ENCODE results near the gene POPDC2.
A peak's percentile ranks its signal among the peaks of the same experiment; 100 is the strongest.

Gene POPDC2

GRCh38 chr3:119669906-119670570, 9.6 kb upstream of the POPDC2 start:
- TF ChIP-seq TSHZ2 (CRISPR knock-in tag; IDR thresholded peaks at IDR 0.05) (no peak), PATZ1 (CRISPR knock-in tag; IDR thresholded peaks at IDR 0.05; ENCODE audit: borderline replicate concordance) (no peak), BACH2 (CRISPR knock-in tag; IDR thresholded peaks at IDR 0.05; ENCODE audit: borderline replicate concordance) (no peak), CSDC2 (CRISPR knock-in tag; IDR thresholded peaks at IDR 0.05) (no peak), ZNF565 (CRISPR knock-in tag; conservative IDR thresholded peaks at IDR 0.05; ENCODE audit: low read depth) (no peak), OSR1 (CRISPR knock-in tag; IDR thresholded peaks at IDR 0.05) (no peak), ISL1 (CRISPR knock-in tag; IDR thresholded peaks at IDR 0.05) (no peak), ARNTL (CRISPR knock-in tag; IDR thresholded peaks at IDR 0.05; ENCODE audit: borderline replicate concordance, low read depth) (no peak), ESRRG (CRISPR knock-in tag; IDR thresholded peaks at IDR 0.05) (no peak), POU6F1 (CRISPR knock-in tag; IDR thresholded peaks at IDR 0.05; ENCODE audit: borderline replicate concordance, low read depth) (no peak), GLIS3 (CRISPR knock-in tag; IDR thresholded peaks at IDR 0.05) (no peak)
- no peak for ATAC-seq

- no peak for TF ChIP-seq TOX (CRISPR knock-in tag; IDR thresholded peaks at IDR 0.05; ENCODE audit: borderline replicate concordance)
Observed at GRCh38 chr3:119665954-119666559, 5.7 kb upstream of the POPDC2 start.

GRCh38 chr3:119664850-119665379, 4.5 kb upstream of the POPDC2 start:
- ATAC-seq = peak; percentile 14
- TF ChIP-seq ZFP3 (CRISPR knock-in tag; IDR thresholded peaks at IDR 0.05) (no peak), SNAI2 (CRISPR knock-in tag; IDR thresholded peaks at IDR 0.05) (no peak), CSDC2 (CRISPR knock-in tag; IDR thresholded peaks at IDR 0.05) (no peak), CREB5 (CRISPR knock-in tag; IDR thresholded peaks at IDR 0.05; ENCODE audit: low read depth) (no peak), ZNF70 (CRISPR knock-in tag; IDR thresholded peaks at IDR 0.05) (no peak), PPARA (CRISPR knock-in tag; IDR thresholded peaks at IDR 0.05; ENCODE audit: borderline replicate concordance) (no peak), OSR1 (CRISPR knock-in tag; IDR thresholded peaks at IDR 0.05) (no peak), ZFP30 (CRISPR knock-in tag; IDR thresholded peaks at IDR 0.05) (no peak), RARB (CRISPR knock-in tag; IDR thresholded peaks at IDR 0.05) (no peak), POU6F1 (CRISPR knock-in tag; IDR thresholded peaks at IDR 0.05; ENCODE audit: borderline replicate concordance, low read depth) (no peak)

More at GRCh38 chr3:119665954-119666559, 5.7 kb upstream of the POPDC2 start:
- ATAC-seq = no peak
